SK-N-SH (cell line): ENCODE data around the gene GOLM1. TPM values are rescaled to one million over a fixed set of nuclear protein-coding genes. Genes with fewer than 3 reads are reported as not detected.

Source experiments
- CTCF ChIA-PET: fragments of 300-600, 350-600 bp; formaldehyde crosslinking; extraction: SDS; loops from one replicate; lab custom pipeline; 2021; lab: Yijun Ruan, JAX
- POLR2A ChIA-PET: fragments of 350-600 bp; sonication (Branson Sonifier 250); formaldehyde crosslinking; extraction: SDS; loops from one replicate; lab custom pipeline; 2020; ENCODE audit warnings: antibody characterized with exemption, inconsistent platforms; lab: Yijun Ruan, JAX
- DNase-seq: peaks from one replicate; pipeline ENCODE4 v3.0.0; 2012
- H2AFZ ChIP-seq: fragments of 200-600 bp; sonication (generic); 2 replicates; pipeline ENCODE4 v1.8.1; 2016; ENCODE audit warnings: antibody characterized with exemption, mild to moderate bottlenecking, low read depth
- H3F3A ChIP-seq: fragments of 200-600 bp; sonication (generic); replicated peaks from 2 replicates; pipeline ENCODE3; 2016; ENCODE audit warnings: antibody characterized with exemption, mild to moderate bottlenecking; ENCODE audit not compliant: insufficient read depth
- H3K27ac ChIP-seq, 2 experiments: fragments of 200-500 bp in 1 of 2; fragments of 200-600 bp in 1 of 2; sonication (Bioruptor generic) in 1 of 2; sonication (generic), shearing (Covaris generic) in 1 of 2; 2 replicates each; pipeline versions ENCODE4 v1.5.1 to v1.6.1; 2014 to 2016; ENCODE audit warnings: low read depth in 2 of 2, inconsistent platforms in 1 of 2, low read length in 1 of 2, mild to moderate bottlenecking in 1 of 2, mixed read lengths in 1 of 2
- H3K27me3 ChIP-seq: fragments of 200-600 bp; sonication (generic), shearing (Covaris generic); 2 replicates; pipeline ENCODE4 v1.6.1; 2016; ENCODE audit warnings: mixed run types; ENCODE audit not compliant: insufficient read depth
- H3K36me3 ChIP-seq, 2 experiments: fragments of 200-500 bp in 1 of 2; fragments of 200-600 bp in 1 of 2; sonication (Bioruptor generic) in 1 of 2; sonication (generic) in 1 of 2; replicated peaks in 1 of 2; 2 replicates each; pipeline versions ENCODE3 to v1.5.1; 2014 to 2016; ENCODE audit warnings: low read length in 1 of 2, mild to moderate bottlenecking in 1 of 2; ENCODE audit not compliant: insufficient read depth in 2 of 2, control insufficient read depth in 1 of 2
- H3K4me1 ChIP-seq, 2 experiments: fragments of 200-500 bp in 1 of 2; fragments of 200-600 bp in 1 of 2; sonication (Bioruptor generic) in 1 of 2; sonication (generic), shearing (Covaris generic) in 1 of 2; 2 replicates each; pipeline versions ENCODE4 v1.5.1 to v1.6.1; 2014 to 2016; ENCODE audit warnings: low read depth in 1 of 2, low read length in 1 of 2, mixed run types in 1 of 2; ENCODE audit not compliant: insufficient read depth in 2 of 2, control insufficient read depth in 1 of 2
- H3K4me2 ChIP-seq: fragments of 200-600 bp; sonication (generic), shearing (Covaris generic); 2 replicates; pipeline ENCODE4 v1.6.1; 2017; ENCODE audit warnings: mixed run types
- H3K4me3 ChIP-seq, 2 experiments: fragments of 200-500 bp in 1 of 2; fragments of 200-600 bp in 1 of 2; sonication (Bioruptor generic) in 1 of 2; sonication (generic), shearing (Covaris generic) in 1 of 2; 2 replicates each; pipeline versions ENCODE4 v1.5.1 to v1.8.1; 2014 to 2016; ENCODE audit warnings: low read depth in 2 of 2, inconsistent platforms in 1 of 2, low read length in 1 of 2, mild to moderate bottlenecking in 1 of 2, mixed read lengths in 1 of 2, moderate library complexity in 1 of 2
- H3K79me2 ChIP-seq: fragments of 200-600 bp; sonication (generic); 2 replicates; pipeline ENCODE4 v1.8.1; 2017; ENCODE audit warnings: mild to moderate bottlenecking; ENCODE audit not compliant: insufficient read depth
- H3K9ac ChIP-seq: fragments of 200-600 bp; sonication (generic); 2 replicates; pipeline ENCODE4 v1.6.1; 2017; ENCODE audit warnings: mixed run types
- H3K9me2 ChIP-seq: fragments of 200-600 bp; sonication (generic); 2 replicates; pipeline ENCODE4 v1.6.1; 2017; ENCODE audit warnings: mixed run types
- H3K9me3 ChIP-seq: fragments of 200-600 bp; sonication (generic); 2 replicates; pipeline ENCODE4 v1.6.1; 2017; ENCODE audit warnings: mixed run types, mild to moderate bottlenecking, moderate library complexity
- H4K20me1 ChIP-seq: fragments of 200-600 bp; sonication (generic); 2 replicates; pipeline ENCODE4 v1.6.1; 2017; ENCODE audit warnings: mild to moderate bottlenecking, mixed run types; ENCODE audit not compliant: insufficient read depth
- CTCF ChIP-seq: fragments of 200-600 bp; sonication (generic); IDR thresholded peaks from 2 replicates; pipeline ENCODE4 v1.6.1; 2017; ENCODE audit warnings: antibody characterized with exemption, mild to moderate bottlenecking, moderate library complexity
- NFIC ChIP-seq: IDR thresholded peaks from 2 replicates; pipeline ENCODE4 v1.4.0; 2012; ENCODE audit warnings: borderline replicate concordance
- NRF1 ChIP-seq: IDR thresholded peaks from 2 replicates; pipeline ENCODE4 v1.6.1; 2012; ENCODE audit warnings: low read depth, mild to moderate bottlenecking, low read length
- PBX3 ChIP-seq: IDR thresholded peaks from 2 replicates; pipeline ENCODE4; 2012
- POLR2AphosphoS5 ChIP-seq: IDR thresholded peaks from 2 replicates; pipeline ENCODE4 v1.6.1; 2012; ENCODE audit warnings: low read depth, low read length
- RAD21 ChIP-seq: IDR thresholded peaks from 2 replicates; pipeline ENCODE4 v1.6.1; 2012; ENCODE audit warnings: mild to moderate bottlenecking, low read length
- WGBS: methylation state at CpG from one replicate; pipeline ENCODE4 v1.1.6; 2017; ENCODE audit warnings: low lambda C conversion rate; 5-methylcytosine and 5-hydroxymethylcytosine counted together
- polyA plus RNA-seq, 3 experiments: library from polyadenylated mRNA; depleted of rRNA; stranded (reverse); fragments of >200 nt; gene quantifications; 2 replicates each; pipeline ENCODE4 v1.2.3, GENCODE V29; 2012
- TF ChIP-seq, protein P1 (sequence below): IDR thresholded peaks from 2 replicates; pipeline ENCODE4 v1.4.0; 2012; ENCODE audit warnings: low read depth

The GOLM1 gene
- polyA plus RNA-seq, 1 of the 3 experiments (the other 2 are of a cell fraction): 69.8 TPM

DNA sequence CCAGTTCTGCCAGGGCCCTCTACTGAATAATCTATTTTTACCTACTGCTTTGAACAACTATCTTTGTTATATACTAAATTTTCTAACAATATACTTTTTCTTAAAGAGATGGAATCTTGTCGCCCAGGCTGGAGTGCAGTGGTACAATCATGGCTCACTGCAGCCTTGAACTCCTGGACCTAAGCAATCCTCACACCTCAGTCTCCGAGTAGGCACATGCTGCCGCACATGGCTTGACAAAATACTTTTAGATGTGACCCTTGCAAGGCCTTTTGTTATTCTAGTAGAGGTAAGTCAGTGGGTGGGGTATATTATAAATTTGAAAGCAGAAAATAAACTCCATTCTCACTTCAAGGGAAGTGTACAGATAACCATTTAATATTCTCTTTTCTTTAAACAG is 7.9 kb downstream of the GOLM1 start:
- H3K9me2 ChIP-seq: no peaks in the 10 kb centered on the region
- H3K27ac ChIP-seq: no peak overlapping the region
- no peak overlapping the region for H2AFZ ChIP-seq
- no peaks in the 10 kb centered on the region for H3K36me3 ChIP-seq
- H3K27me3 ChIP-seq: no peaks in the 10 kb centered on the region
- peaks cover 0 to 4% of the 10 kb centered on the region in 2 experiments; a peak in 2 of 4 replicates for H3K4me1 ChIP-seq
- TF ChIP-seq CTCF: no peak
- CTCF ChIA-PET: interaction anchor here (1.1 kb wide), 1 partner anchor 185 kb away, joined by 5 read pairs; no protein-coding TSS in a partner anchor
- WGBS: 90% methylated on average over 3 of the region's 3 CpGs
- no peaks in the 10 kb centered on the region for H3F3A ChIP-seq
- DNase-seq: no peak
- POLR2A ChIA-PET: no interaction called here
- H3K4me2 ChIP-seq: no peak overlapping the region
- H3K79me2 ChIP-seq: peaks cover 42% of the 10 kb centered on the region
- no peaks in the 10 kb centered on the region for H3K9me3 ChIP-seq
- H3K9ac ChIP-seq: no peak overlapping the region
- H4K20me1 ChIP-seq: no peaks in the 10 kb centered on the region
- no peak overlapping the region for H3K4me3 ChIP-seq

- Histone ChIP-seq H3K4me2 (no peak overlapping the region), H3F3A (no peaks in the 10 kb centered on the region), H3K9me2 (no peaks in the 10 kb centered on the region), H3K27me3 (no peaks in the 10 kb centered on the region), H3K79me2 (peaks cover 10% of the 10 kb centered on the region; the same call in 1 of the 2 replicates), H3K36me3 (peaks cover 0 to 9% of the 10 kb centered on the region in 2 experiments), H3K27ac (no peak overlapping the region), H3K4me1 (peaks cover 0 to 11% of the 10 kb centered on the region in 2 experiments; a peak in 2 of 4 replicates), H3K4me3 (no peak overlapping the region), H3K9me3 (no peaks in the 10 kb centered on the region), H4K20me1 (no peaks in the 10 kb centered on the region), H2AFZ (no peak overlapping the region), H3K9ac (no peak overlapping the region)
- POLR2A ChIA-PET: no interaction called here
- no peak for DNase-seq
- CTCF ChIA-PET: interaction anchor here (0.6 kb wide), 1 partner anchor 26 kb away, joined by 3 read pairs; no protein-coding TSS in a partner anchor
- TF ChIP-seq, protein P1, sequence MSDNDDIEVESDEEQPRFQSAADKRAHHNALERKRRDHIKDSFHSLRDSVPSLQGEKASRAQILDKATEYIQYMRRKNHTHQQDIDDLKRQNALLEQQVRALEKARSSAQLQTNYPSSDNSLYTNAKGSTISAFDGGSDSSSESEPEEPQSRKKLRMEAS: no peak
- TF ChIP-seq POLR2AphosphoS5: no peak
- TF ChIP-seq NRF1: no peak
- no peak for TF ChIP-seq PBX3
Measured at GRCh38 chr9:86082870-86083269, 16.5 kb downstream of the GOLM1 start.

- Histone ChIP-seq H3K79me2 (peaks cover 3% of the 10 kb centered on the region; the same call in 1 of the 2 replicates), H3K27ac (no peak overlapping the region; a peak in 1 of 4 replicates), H2AFZ (no peak overlapping the region), H4K20me1 (no peaks in the 10 kb centered on the region), H3K9ac (no peak overlapping the region), H3K9me3 (no peaks in the 10 kb centered on the region), H3F3A (no peaks in the 10 kb centered on the region), H3K36me3 (peaks cover 0 to 21% of the 10 kb centered on the region in 2 experiments), H3K9me2 (no peaks in the 10 kb centered on the region), H3K27me3 (no peaks in the 10 kb centered on the region), H3K4me1 (peaks cover 0 to 19% of the 10 kb centered on the region in 2 experiments; a peak in 2 of 4 replicates), H3K4me3 (no peak overlapping the region), H3K4me2 (no peak overlapping the region)
- 84% methylated on average over 5 of the region's 5 CpGs for WGBS
- no peak for DNase-seq
- ChIA-PET CTCF (interaction anchor here (1.1 kb wide), 1 partner anchor 23 kb away, joined by 3 read pairs; no protein-coding TSS in a partner anchor), POLR2A (interaction anchor here (0.9 kb wide), 1 partner anchor 20 kb away, joined by 3 read pairs; no protein-coding TSS in a partner anchor)
- no peak for TF ChIP-seq NRF1
- no peak for TF ChIP-seq NFIC
- no peak for TF ChIP-seq RAD21
- no peak for TF ChIP-seq POLR2AphosphoS5
Measured at GRCh38 chr9:86079865-86080469, 19.4 kb downstream of the GOLM1 start.
